K562 (cell line): ENCODE results near the gene MYH15. TPM values are rescaled to one million over a fixed set of nuclear protein-coding genes. Genes with fewer than 3 reads are reported as not detected.

Experiments used
- ATAC-seq: fragments of 200-7000 bp; cut with Tn5 transposase; 3 replicates; pipeline ENCODE4 v1.9.1; 2020; ENCODE audit warnings: moderate library complexity
- BruUV-seq: library from RNA; stranded (reverse); fragments of 400-500 nt; replicated peaks from 2 replicates; lab custom pipeline; 2021; lab: Mats Ljungman, UMichigan
- CTCF ChIA-PET: fragments of 300-600 bp; formaldehyde crosslinking; extraction: SDS; loops from one replicate; lab custom pipeline; 2021; ENCODE audit warnings: low intra/inter-chr PET ratio; lab: Yijun Ruan, JAX
- POLR2A ChIA-PET: fragments of 300-600, 350-650 bp; sonication (Branson Sonifier 250); formaldehyde crosslinking; extraction: SDS; loops from one replicate; lab custom pipeline; 2021; ENCODE audit warnings: antibody characterized with exemption, inconsistent platforms; lab: Yijun Ruan, JAX
- DNase-seq, 4 experiments: peaks; one replicate each; pipeline versions ENCODE4 v3.0.0 to v3.0.0-alpha.2; 2011 to 2018; ENCODE audit warnings: low spot score in 3 of 4, mixed read lengths in 3 of 4; ENCODE audit errors: extremely low read depth in 1 of 4
- FAIRE-seq: peaks from 2 replicates; lab custom pipeline; 2011; peaks lifted over from hg19 to GRCh38; lab: Jason Lieb, UNC
- H2AFZ ChIP-seq: 2 replicates; pipeline ENCODE4 v1.6.0; 2011; ENCODE audit warnings: low read depth, low read length, control low read depth, inconsistent platforms
- H3K27ac ChIP-seq: fragments of 200-600 bp; 3 replicates; pipeline ENCODE4 v1.8.0; 2011; ENCODE audit warnings: low read depth, mild to moderate bottlenecking, control low read depth, inconsistent platforms, low read length, moderate library complexity, mixed read lengths; ENCODE audit errors: extremely low read depth
- H3K27me3 ChIP-seq, 2 experiments: fragments of 300-600 bp in 1 of 2; 2 replicates in 1 of 2; 3 replicates in 1 of 2; pipeline versions ENCODE4 v1.6.0 to v1.8.0; 2011; ENCODE audit warnings: inconsistent platforms in 2 of 2, low read length in 2 of 2, mild to moderate bottlenecking in 1 of 2, mixed read lengths in 1 of 2, moderate library complexity in 1 of 2; ENCODE audit not compliant: control insufficient read depth in 2 of 2, insufficient read depth in 2 of 2
- H3K36me3 ChIP-seq: fragments of 300-600 bp; 3 replicates; pipeline ENCODE4 v1.8.0; 2011; ENCODE audit warnings: mild to moderate bottlenecking, low read length, inconsistent platforms; ENCODE audit not compliant: control insufficient read depth, insufficient read depth
- H3K4me1 ChIP-seq, 2 experiments: fragments of 200-600 bp in 1 of 2; replicated peaks in 1 of 2; 2 replicates in 1 of 2; 3 replicates in 1 of 2; pipeline versions ENCODE4 v1.5.1 to v1.8.0; 2011; ENCODE audit warnings: inconsistent platforms in 2 of 2, low read length in 2 of 2, mild to moderate bottlenecking in 1 of 2, mixed read lengths in 1 of 2, moderate library complexity in 1 of 2; ENCODE audit not compliant: control insufficient read depth in 2 of 2, insufficient read depth in 2 of 2
- H3K4me2 ChIP-seq: 2 replicates; pipeline ENCODE4 v1.6.1; 2011; ENCODE audit warnings: low read length, control low read depth, inconsistent platforms, mixed read lengths; ENCODE audit not compliant: insufficient read depth
- H3K4me3 ChIP-seq: fragments of 200-600 bp; sonication (generic), shearing (Covaris generic); 2 replicates; pipeline ENCODE4 v1.5.1; 2016; ENCODE audit warnings: control low read depth, inconsistent platforms
- H3K79me2 ChIP-seq: fragments of 200-600 bp; 3 replicates; pipeline ENCODE4 v1.8.0; 2011; ENCODE audit warnings: low read length, inconsistent platforms; ENCODE audit not compliant: control insufficient read depth, insufficient read depth
- H3K9ac ChIP-seq, 2 experiments: 2 replicates each; pipeline versions ENCODE4 v1.6.0 to v1.6.1; 2011; ENCODE audit warnings: low read depth in 2 of 2, low read length in 2 of 2, control low read depth in 1 of 2, inconsistent platforms in 1 of 2, mild to moderate bottlenecking in 1 of 2, mixed read lengths in 1 of 2; ENCODE audit not compliant: insufficient read depth in 1 of 2
- H3K9me1 ChIP-seq: one replicate; pipeline ENCODE4 v1.6.0; 2011; ENCODE audit warnings: inconsistent platforms, mild to moderate bottlenecking, low read length, moderate library complexity; ENCODE audit not compliant: control insufficient read depth, insufficient read depth
- H3K9me3 ChIP-seq: replicated peaks from 2 replicates; pipeline ENCODE4 v1.5.1; 2011; ENCODE audit warnings: low read depth, low read length, inconsistent platforms; ENCODE audit not compliant: control insufficient read depth, insufficient read depth
- H4K20me1 ChIP-seq: replicated peaks from 2 replicates; pipeline ENCODE4 v1.6.1; 2011; ENCODE audit warnings: low read length, inconsistent platforms, mixed read lengths; ENCODE audit not compliant: control insufficient read depth, insufficient read depth
- ESRRA ChIP-seq: fragments of 450-650 bp; IDR thresholded peaks from 2 replicates; pipeline ENCODE4 v1.6.1; 2014; ENCODE audit warnings: low read depth, mild to moderate bottlenecking, moderate library complexity, borderline replicate concordance
- FOXP1 ChIP-seq: sonication (generic); formaldehyde crosslinking; IDR thresholded peaks from 2 replicates; pipeline ENCODE4 v1.8.0; 2022; ENCODE audit warnings: mild to moderate bottlenecking, missing genetic modification reagents
- PURB ChIP-seq: sonication (generic); formaldehyde crosslinking; IDR thresholded peaks from 2 replicates; pipeline ENCODE4 v1.9.0; 2021; ENCODE audit warnings: low read depth, mild to moderate bottlenecking, missing genetic modification reagents
- TGIF2 ChIP-seq: sonication (generic); formaldehyde crosslinking; IDR thresholded peaks from 2 replicates; pipeline ENCODE4 v1.8.1; 2022; ENCODE audit warnings: mild to moderate bottlenecking, missing genetic modification reagents, moderate library complexity
- WGBS: fragments of 100-300 bp; shearing (Covaris generic); methylation state at CpG from one replicate; pipeline ENCODE4 v1.1.6; 2016; ENCODE audit warnings: low coverage, mixed read lengths; ENCODE audit not compliant: insufficient coverage; ENCODE audit errors: missing lambda C conversion rate; 5-methylcytosine and 5-hydroxymethylcytosine counted together
- in situ Hi-C: fragments of 300-500 bp; cut with MboI; formaldehyde crosslinking; loops from 4 replicates; pipeline ENCODE4 v1.15.0; 2018; ENCODE audit warnings: inconsistent platforms, mixed read lengths
- intact Hi-C: fragments of 100-400 bp; cut with micrococcal nuclease; formaldehyde crosslinking; loops from 2 replicates; pipeline ENCODE4 v1.14.2; 2022
- polyA plus RNA-seq, 8 experiments: library from polyadenylated mRNA; depleted of rRNA in 4 of 8; stranded (reverse) in 5 of 8; unstranded in 3 of 8; fragments of >200 nt; fragmentation: Nextera tagmentation in 2 of 8; fragmentation: Illumina TruSeq in 1 of 8; extraction: Ambion mirVana in 2 of 8; extraction: Trizol in 1 of 8; gene quantifications; 2 replicates each; pipeline versions ENCODE4 v1.2.1 to v1.2.3, GENCODE V29; 2011 to 2014; ENCODE audit warnings: inconsistent platforms in 1 of 8, missing spikeins in 1 of 8
- total RNA-seq, 7 experiments: library from RNA; depleted of rRNA in 6 of 7; stranded (reverse); fragments of >200 nt in 6 of 7; fragmentation: Illumina TruSeq in 2 of 7; extraction: Trizol in 2 of 7; gene quantifications; 2 replicates each; pipeline versions ENCODE4 v1.2.1 to v1.2.3, GENCODE V29; 2011 to 2021; ENCODE audit warnings: low replicate concordance in 1 of 7
- TF ChIP-seq, protein P1 (sequence below): fragments of 200-600 bp; sonication (generic); IDR thresholded peaks from one replicate; pipeline ENCODE4 v1.6.1; 2012; ENCODE audit warnings: mild to moderate bottlenecking, low read depth, low read length, inconsistent platforms

Gene MYH15
- total and polyA plus RNA-seq, 9 of the 15 experiments (the other 6 are each of a cell fraction or from before 2014, with no cell fraction given): 0.03 to 0.29 (median 0.12) TPM

DNA sequence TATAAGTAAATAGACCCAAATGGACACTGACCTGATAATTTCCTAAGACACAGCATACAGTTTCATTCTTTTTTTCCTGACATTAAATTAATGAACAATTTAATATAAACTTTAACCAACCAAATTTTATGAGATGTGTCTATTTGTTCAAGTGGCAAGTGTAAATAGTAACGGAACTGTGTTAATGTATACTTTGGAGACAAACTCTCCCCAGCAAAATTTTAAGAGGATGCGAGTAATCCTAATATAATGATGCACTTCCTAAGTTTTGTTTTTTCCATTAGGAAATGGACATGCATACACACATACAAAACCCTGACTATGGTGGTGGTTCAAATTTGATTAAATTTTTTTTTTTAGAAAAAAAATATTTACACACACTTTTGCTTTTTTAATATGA lies 38.5 kb upstream of the MYH15 start:
- FAIRE-seq (no peak), DNase-seq (no peak), ATAC-seq (no peak)
- H3K36me3 ChIP-seq: peaks cover 38% of the 10 kb centered on the region; the same call in 2 of the 3 replicates
- no TSS peak for BruUV-seq
- H3K9ac ChIP-seq: no peak overlapping the region
- in situ Hi-C loops: no loop called here
- CTCF ChIA-PET: interaction anchor here (0.6 kb wide), 1 partner anchor 14 kb away, joined by 3 read pairs; no protein-coding TSS in a partner anchor
- H2AFZ ChIP-seq: no peak overlapping the region
- TF ChIP-seq, protein P1, sequence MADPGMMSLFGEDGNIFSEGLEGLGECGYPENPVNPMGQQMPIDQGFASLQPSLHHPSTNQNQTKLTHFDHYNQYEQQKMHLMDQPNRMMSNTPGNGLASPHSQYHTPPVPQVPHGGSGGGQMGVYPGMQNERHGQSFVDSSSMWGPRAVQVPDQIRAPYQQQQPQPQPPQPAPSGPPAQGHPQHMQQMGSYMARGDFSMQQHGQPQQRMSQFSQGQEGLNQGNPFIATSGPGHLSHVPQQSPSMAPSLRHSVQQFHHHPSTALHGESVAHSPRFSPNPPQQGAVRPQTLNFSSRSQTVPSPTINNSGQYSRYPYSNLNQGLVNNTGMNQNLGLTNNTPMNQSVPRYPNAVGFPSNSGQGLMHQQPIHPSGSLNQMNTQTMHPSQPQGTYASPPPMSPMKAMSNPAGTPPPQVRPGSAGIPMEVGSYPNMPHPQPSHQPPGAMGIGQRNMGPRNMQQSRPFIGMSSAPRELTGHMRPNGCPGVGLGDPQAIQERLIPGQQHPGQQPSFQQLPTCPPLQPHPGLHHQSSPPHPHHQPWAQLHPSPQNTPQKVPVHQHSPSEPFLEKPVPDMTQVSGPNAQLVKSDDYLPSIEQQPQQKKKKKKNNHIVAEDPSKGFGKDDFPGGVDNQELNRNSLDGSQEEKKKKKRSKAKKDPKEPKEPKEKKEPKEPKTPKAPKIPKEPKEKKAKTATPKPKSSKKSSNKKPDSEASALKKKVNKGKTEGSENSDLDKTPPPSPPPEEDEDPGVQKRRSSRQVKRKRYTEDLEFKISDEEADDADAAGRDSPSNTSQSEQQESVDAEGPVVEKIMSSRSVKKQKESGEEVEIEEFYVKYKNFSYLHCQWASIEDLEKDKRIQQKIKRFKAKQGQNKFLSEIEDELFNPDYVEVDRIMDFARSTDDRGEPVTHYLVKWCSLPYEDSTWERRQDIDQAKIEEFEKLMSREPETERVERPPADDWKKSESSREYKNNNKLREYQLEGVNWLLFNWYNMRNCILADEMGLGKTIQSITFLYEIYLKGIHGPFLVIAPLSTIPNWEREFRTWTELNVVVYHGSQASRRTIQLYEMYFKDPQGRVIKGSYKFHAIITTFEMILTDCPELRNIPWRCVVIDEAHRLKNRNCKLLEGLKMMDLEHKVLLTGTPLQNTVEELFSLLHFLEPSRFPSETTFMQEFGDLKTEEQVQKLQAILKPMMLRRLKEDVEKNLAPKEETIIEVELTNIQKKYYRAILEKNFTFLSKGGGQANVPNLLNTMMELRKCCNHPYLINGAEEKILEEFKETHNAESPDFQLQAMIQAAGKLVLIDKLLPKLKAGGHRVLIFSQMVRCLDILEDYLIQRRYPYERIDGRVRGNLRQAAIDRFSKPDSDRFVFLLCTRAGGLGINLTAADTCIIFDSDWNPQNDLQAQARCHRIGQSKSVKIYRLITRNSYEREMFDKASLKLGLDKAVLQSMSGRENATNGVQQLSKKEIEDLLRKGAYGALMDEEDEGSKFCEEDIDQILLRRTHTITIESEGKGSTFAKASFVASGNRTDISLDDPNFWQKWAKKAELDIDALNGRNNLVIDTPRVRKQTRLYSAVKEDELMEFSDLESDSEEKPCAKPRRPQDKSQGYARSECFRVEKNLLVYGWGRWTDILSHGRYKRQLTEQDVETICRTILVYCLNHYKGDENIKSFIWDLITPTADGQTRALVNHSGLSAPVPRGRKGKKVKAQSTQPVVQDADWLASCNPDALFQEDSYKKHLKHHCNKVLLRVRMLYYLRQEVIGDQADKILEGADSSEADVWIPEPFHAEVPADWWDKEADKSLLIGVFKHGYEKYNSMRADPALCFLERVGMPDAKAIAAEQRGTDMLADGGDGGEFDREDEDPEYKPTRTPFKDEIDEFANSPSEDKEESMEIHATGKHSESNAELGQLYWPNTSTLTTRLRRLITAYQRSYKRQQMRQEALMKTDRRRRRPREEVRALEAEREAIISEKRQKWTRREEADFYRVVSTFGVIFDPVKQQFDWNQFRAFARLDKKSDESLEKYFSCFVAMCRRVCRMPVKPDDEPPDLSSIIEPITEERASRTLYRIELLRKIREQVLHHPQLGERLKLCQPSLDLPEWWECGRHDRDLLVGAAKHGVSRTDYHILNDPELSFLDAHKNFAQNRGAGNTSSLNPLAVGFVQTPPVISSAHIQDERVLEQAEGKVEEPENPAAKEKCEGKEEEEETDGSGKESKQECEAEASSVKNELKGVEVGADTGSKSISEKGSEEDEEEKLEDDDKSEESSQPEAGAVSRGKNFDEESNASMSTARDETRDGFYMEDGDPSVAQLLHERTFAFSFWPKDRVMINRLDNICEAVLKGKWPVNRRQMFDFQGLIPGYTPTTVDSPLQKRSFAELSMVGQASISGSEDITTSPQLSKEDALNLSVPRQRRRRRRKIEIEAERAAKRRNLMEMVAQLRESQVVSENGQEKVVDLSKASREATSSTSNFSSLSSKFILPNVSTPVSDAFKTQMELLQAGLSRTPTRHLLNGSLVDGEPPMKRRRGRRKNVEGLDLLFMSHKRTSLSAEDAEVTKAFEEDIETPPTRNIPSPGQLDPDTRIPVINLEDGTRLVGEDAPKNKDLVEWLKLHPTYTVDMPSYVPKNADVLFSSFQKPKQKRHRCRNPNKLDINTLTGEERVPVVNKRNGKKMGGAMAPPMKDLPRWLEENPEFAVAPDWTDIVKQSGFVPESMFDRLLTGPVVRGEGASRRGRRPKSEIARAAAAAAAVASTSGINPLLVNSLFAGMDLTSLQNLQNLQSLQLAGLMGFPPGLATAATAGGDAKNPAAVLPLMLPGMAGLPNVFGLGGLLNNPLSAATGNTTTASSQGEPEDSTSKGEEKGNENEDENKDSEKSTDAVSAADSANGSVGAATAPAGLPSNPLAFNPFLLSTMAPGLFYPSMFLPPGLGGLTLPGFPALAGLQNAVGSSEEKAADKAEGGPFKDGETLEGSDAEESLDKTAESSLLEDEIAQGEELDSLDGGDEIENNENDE: no peak
- TF ChIP-seq FOXP1 (no peak), ESRRA (no peak), PURB (CRISPR knock-in tag) (no peak), TGIF2 (CRISPR knock-in tag) (no peak)
- no peak overlapping the region for H3K4me2 ChIP-seq
- H3K79me2 ChIP-seq: no peaks in the 10 kb centered on the region
- H3K4me1 ChIP-seq: no peaks in the 10 kb centered on the region
- no peak overlapping the region for H3K4me3 ChIP-seq
- 96% methylated on average over 2 of the region's 2 CpGs for WGBS
- POLR2A ChIA-PET: no interaction called here
- no peaks in the 10 kb centered on the region for H3K27me3 ChIP-seq
- intact Hi-C loops: no loop called here
- H3K9me1 ChIP-seq: no peaks in the 10 kb centered on the region
- no peaks in the 10 kb centered on the region for H4K20me1 ChIP-seq
- no peak overlapping the region for H3K27ac ChIP-seq
- H3K9me3 ChIP-seq: no peaks in the 10 kb centered on the region
